ENCODE measurements around the gene RTL9.

RTL9 gene

GRCh38 chrX:110381216-110381615, 22.6 kb downstream of the RTL9 start:
- in situ Hi-C loops (cut with MboI; ENCODE audit: low pct_unique_long_range_greater_than_20kb, low sequenced_read_pairs, unreplicated experiment), result no loop called here
- TF ChIP-seq CTCF (IDR thresholded peaks at IDR 0.05; ENCODE audit: extremely low read depth, insufficient read depth, missing control alignments), result no peak
- DNase-seq (ENCODE audit: low spot score), result no peak

- no peak for TF ChIP-seq CTCF (IDR thresholded peaks at IDR 0.05; ENCODE audit: extremely low read depth, insufficient read depth, missing control alignments)
- in situ Hi-C loops (cut with MboI; ENCODE audit: low pct_unique_long_range_greater_than_20kb, low sequenced_read_pairs, unreplicated experiment), result no loop called here
- no peak for DNase-seq (ENCODE audit: low spot score)
Measured at GRCh38 chrX:110383414-110383813, 24.8 kb downstream of the RTL9 start.

- no peak for DNase-seq (ENCODE audit: low spot score)
- TF ChIP-seq CTCF (IDR thresholded peaks at IDR 0.05; ENCODE audit: extremely low read depth, insufficient read depth, missing control alignments), result no peak
- in situ Hi-C loops (cut with MboI; ENCODE audit: low pct_unique_long_range_greater_than_20kb, low sequenced_read_pairs, unreplicated experiment), result no loop called here
Measured at GRCh38 chrX:110384490-110384889, 25.8 kb downstream of the RTL9 start.

GRCh38 chrX:110389570-110389969, 30.9 kb downstream of the RTL9 start:
- no peak for TF ChIP-seq CTCF (IDR thresholded peaks at IDR 0.05; ENCODE audit: extremely low read depth, insufficient read depth, missing control alignments)
- in situ Hi-C loops (cut with MboI; ENCODE audit: low pct_unique_long_range_greater_than_20kb, low sequenced_read_pairs, unreplicated experiment), result no loop called here
- DNase-seq (ENCODE audit: low spot score), result no peak

- in situ Hi-C loops (cut with MboI; ENCODE audit: low pct_unique_long_range_greater_than_20kb, low sequenced_read_pairs, unreplicated experiment), result no loop called here
- TF ChIP-seq CTCF (IDR thresholded peaks at IDR 0.05; ENCODE audit: extremely low read depth, insufficient read depth, missing control alignments), result no peak
- DNase-seq (ENCODE audit: low spot score), result no peak
Measured at GRCh38 chrX:110391086-110391485, 32.4 kb downstream of the RTL9 start.

- TF ChIP-seq CTCF (IDR thresholded peaks at IDR 0.05; ENCODE audit: extremely low read depth, insufficient read depth, missing control alignments), result no peak
- DNase-seq (ENCODE audit: low spot score), result no peak
- in situ Hi-C loops (cut with MboI; ENCODE audit: low pct_unique_long_range_greater_than_20kb, low sequenced_read_pairs, unreplicated experiment), result no loop called here
Measured at GRCh38 chrX:110394651-110395050, 36.0 kb downstream of the RTL9 start.

GRCh38 chrX:110395877-110396276, 37.2 kb downstream of the RTL9 start:
- in situ Hi-C loops (cut with MboI; ENCODE audit: low pct_unique_long_range_greater_than_20kb, low sequenced_read_pairs, unreplicated experiment), result no loop called here
- no peak for DNase-seq (ENCODE audit: low spot score)
- no peak for TF ChIP-seq CTCF (IDR thresholded peaks at IDR 0.05; ENCODE audit: extremely low read depth, insufficient read depth, missing control alignments)
